GM19043 (cell line): ENCODE measurements around the gene DDX1.

Experiments
- ATAC-seq: cut with Tn5 transposase; IDR thresholded peaks from one replicate; pipeline ENCODE4 v1.9.1; 2021; ENCODE audit warnings: low read depth; ENCODE audit not compliant: unreplicated experiment

The DDX1 gene

DNA sequence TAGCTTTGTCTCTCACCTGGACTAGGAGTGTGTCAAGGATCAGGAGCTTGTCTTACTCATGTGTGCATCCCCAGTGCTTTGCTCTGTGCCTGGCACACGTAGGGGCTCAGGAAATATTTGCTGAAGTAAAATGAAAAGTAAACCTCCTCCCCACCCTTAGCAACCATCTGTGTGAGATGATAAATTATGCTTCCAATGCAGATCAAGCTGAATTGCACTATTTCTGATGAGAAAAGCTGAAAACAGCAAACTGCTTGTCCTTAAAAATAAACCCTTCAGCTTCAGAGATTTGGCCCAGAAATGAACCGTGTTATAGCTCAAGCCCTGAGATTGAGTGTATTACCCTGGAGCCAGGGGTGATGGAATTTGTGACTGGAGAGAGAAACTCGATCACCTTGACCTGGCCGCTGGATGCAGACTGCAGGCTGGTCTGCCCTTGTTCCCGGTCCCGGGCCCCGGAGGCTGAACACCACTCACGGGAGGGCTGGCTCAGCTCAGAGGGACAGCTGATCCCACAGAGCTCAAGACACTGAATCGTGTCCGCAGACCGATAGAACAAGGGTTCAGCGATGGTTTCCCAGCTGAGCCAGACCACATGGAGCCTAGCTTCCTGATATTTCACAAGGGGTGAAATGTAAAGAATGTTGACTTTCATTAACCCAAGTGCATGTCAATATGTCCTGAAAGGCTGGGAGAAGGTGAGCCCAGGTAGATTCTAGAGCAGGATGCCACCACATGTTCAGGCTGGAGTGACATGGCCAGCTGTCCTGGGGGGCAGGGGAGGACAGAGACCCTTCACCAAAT is 50.5 kb downstream of the DDX1 start:
- ATAC-seq: no peak

DNA sequence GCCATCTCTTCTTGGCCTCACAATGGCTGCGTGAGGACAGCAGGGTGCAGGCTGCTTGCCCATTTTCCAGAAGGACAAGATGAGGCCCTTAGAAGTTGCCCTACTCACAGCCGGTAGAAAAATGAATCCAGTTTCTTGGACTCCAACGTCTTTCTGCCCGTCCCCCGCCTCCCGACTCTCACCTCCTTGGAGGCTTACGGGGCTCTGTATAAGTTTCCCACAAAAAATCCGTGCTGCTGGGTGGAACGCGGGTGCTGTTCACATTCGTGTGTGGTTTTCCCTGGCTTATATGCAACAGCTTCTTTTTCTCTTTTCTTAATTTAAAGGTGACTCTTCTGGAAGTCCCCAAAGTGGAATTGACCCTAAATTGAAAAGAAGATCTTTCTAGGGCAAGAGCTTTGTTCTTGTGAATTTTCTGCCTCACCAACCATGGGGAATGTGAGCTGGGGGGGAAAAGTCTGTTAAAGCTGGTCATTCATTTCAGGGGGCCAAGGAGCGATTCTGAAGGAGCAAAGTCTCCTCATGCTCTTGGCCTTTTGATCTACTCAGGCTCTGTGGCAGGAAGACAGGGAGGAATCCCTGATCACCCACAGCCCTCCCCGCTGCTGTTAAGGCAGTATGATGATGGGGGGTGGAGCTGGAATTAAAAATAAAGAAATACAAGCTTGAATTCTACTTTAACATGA is 51.3 kb downstream of the DDX1 start:
- ATAC-seq: no peak

DNA sequence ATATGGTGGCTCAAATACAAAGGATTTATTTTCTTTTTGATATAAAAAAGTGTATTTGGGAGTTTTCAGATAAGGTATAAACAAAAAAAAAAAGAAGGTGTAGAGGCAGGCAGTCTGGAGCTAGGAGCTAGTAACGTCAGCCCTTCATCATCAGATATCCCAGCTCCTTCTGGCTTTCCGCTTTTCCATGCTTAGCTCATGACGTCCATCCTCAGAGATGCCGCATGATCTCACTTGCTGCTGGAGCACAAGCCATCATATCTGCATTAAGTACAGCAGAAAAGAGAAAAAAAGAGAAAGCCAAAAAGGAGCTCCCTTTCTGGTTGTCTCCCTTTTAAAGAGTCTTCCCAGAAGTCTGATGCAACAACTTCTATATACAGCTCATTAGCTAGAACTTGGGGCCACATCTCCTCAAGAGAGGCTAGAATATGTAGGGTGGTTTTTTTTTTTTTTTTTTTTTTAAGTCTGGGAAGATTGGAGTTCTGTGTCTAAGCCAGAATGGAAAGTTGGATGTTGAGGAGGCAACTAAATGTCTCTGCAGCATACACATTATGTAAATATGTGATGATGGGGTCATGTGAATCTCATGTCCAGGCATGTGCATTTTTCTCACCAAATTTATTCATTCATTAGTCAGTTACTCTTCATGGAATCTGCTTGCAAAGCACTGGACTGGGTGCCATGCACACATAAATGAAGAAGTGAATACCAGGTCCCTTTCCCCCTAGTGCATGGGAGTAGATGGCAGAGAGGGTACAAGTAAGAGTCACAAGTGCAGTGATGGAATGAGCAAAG is 52.3 kb downstream of the DDX1 start:
- no peak for ATAC-seq

DNA sequence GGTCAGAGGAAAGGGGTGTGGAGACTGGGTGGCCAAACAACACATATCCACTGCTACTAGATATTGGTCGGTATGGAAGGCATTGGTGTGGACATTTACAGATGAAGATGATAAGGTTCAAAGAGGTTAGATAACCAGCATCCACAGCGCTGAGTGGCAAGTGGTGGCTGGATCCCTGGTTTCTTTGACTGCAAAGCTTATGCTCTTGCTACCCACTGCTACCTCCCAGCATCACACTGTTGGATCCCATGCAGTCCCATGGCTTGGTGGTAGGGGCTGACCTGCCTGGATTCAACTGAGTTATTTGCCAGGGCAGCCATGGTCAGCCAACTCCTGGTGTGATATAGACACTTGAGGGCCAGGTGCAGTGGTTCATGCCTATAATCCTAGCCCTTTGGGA is 53.6 kb downstream of the DDX1 start:
- no peak for ATAC-seq

DNA sequence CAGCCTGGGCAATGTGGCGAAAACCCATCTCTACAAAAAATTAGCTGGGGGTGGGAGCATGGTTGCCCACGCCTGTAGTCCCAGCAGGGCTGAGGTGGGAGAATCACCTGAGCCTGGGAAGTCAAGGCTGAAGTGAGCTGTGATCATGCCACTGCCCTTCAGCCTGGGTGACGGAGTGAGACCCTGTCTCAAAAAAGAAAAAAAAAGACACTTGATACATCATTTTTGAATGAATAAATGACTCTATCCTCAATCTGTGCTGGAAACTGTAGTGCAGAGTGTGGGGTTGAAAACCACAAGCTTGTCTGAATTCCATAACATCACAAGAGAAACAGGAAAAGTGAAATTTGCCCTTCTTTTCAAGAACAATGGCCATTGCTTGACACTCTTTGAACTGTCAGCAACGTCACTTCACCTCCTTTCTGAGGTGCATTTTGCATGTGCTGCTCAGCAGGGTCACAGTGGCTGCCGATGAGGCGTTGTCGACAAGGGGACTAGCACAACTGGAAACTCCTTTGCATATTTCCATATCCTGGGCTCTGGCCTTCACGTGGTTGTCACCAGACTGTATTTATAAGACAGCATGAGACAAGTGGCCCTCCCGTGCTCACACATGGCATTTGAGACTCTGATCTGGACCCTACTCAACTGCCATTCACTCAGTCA is 54.2 kb downstream of the DDX1 start:
- ATAC-seq: no peak

DNA sequence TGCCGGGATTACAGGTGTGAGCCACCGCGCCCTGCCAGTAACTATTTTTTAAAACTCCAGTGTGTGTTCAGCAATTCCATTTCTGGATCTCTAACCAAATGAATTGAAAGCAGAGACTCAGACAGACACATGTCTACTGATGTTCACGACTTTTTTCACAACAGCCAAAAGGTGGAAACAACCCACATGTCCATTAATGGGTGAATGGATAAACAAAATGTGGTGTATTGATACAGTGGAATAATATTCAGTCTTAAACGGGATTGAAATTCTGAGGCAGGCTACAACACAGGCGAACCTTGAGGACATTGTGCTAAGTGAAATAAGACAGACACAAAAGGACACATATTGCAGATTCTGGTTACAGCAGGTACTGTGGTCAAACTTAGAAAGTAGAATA is 55.0 kb downstream of the DDX1 start:
- ATAC-seq: no peak

DNA sequence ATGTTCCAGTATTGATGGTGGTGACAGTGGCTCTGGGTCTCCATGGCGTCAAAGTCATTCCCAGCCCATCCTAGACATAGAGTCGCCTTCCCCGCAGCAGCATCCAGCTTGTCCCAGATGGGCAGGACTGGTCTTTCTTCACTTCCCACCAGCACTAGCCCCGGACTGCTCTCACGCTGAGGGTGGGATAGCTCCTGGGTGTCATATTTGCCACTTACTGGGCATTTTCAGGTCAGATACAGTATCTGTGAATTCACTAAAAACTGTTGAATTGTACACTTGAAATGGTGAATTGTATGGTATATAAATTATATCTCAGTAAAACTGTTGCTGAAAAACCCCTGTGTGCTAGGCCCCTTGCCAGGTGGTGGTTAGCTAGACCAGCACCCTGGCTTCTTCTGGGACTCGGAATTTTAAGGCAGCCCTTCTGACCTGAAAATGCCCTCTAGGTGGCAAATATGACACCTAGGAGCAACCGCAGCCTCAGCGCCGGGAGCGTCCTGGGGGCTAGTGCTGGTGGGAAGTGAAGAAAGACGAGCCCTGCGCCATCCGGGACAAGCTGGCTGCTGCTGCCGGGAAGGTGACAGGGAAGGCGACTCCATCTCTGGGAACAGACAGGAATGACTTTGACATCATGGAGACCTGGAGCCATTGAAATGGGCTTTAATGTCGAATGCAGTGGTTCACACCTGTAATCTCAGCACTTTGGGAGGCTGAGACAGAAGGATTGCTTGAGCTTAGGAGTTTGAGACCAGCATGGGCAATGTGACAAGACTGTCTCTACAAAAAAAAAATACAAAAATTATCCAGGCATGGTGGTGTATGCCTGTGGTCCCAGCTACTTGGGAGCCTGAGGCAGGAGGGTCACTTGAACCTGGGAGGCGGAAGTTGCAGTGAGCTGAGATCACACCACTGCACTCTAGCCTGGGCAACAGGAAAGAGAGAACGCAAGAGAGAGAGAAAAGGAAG is 56.2 kb downstream of the DDX1 start:
- ATAC-seq: no peak

DNA sequence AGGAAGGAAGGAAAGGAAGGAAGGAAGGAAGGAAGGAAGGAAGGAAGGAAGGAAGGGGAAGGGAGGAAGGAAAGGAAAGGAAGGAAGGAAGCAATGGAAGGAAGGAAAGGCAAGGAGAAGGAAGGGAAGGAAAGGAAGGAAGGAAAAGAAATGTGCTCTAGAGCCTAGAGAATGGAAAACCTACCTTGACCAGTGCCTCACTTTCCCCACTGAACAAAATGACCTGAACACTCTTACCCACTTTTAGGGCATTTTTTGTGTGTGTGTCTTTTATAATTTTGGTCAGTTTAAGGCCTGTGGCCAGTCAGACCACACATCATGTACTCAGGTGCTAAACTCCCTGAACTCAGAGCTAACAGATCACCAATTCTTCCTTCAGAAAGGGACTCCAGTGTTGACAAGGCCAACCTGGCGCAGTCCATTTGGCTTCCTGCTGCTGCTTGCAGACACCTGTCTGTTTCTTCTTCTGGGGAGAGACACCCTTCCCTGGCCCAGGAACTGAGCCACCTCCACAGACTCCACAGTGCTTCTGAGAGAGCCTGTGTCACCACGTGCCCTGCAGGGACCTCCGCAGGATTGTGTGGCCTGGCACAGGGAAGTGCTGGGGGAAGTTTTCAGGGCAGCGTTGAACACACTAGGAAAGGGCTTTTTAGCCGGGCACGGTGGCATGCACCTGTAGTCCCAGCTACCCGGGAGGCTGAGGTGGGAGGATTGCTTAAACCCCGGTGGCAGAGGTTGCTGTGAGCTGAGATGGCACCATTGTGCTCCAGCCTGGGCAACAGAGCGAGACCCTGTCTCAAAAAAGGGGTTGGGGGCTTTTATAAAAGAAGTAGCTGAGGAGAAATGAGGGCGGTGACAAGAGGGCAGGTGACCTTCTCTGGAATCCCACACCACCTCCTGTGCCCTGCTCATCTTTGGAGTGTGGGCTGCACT is 57.2 kb downstream of the DDX1 start:
- ATAC-seq: no peak

DNA sequence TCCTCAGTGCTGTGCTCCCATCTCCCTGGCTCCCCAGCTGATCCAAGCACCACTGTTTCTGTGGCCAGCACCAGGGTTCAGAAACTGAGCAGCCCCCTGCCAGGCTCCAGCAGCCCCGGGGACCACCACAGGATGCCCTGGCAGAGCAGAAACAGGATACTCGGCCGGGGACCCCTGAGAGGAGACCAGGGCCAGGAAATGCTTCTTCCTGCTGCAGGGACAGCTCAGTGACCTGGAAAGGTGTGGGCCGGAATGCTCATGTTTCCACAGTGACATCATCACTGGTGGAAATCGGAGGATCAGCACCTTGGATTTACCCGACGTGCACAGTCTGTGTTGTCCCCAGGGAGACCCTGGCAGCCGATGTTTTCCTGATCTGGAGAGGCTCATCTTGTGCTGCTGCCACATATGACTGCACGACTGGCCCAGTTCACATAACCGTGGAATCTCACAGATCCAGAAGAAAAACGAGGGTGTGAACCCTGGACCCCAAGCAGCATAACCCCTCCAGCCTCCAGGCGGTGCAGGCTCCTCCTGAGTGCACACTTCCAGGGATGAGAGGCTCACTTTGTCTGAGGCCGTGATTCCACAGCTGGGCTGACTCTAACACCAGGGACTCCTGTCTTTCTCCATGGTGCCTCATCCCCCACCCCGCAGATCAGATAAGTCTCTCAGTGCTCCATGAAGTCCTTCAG is 58.0 kb downstream of the DDX1 start:
- ATAC-seq: no peak

DNA sequence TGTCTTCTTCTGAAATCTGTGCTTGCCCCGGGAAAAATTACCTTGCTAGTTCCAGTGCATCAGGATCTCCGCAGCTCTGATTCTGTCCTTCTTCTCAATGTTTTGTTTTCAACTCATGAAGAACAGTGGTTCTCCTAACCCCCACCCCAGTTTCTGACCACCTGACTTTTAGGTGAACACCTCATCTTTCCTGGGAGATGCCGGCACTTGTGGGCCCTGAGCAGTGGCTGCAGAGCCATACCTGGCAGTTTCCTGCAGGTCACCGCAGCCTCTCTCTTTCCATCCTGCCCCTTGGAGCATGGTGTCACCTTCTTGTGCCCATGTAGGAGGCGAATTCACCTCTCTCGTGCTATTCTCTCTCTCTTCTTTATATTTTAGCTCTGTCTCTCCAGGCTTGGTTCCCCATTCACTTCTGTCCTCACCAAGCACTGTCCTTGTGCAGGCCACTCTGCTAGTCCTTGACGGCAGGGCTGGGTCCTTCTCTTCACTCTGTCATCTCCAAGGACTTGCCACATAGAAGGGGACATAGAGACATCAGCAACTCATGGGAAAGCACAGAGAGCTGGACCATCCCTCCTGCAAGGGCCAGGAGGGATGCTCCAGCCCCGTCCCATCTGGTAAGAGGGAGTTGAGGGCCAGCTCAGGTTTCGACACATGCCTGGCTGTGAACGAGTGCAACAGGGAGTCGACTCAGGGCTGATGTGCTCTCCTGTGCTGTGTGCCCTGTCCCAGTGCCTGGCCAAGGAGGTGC is 59.1 kb downstream of the DDX1 start:
- no peak for ATAC-seq

DNA sequence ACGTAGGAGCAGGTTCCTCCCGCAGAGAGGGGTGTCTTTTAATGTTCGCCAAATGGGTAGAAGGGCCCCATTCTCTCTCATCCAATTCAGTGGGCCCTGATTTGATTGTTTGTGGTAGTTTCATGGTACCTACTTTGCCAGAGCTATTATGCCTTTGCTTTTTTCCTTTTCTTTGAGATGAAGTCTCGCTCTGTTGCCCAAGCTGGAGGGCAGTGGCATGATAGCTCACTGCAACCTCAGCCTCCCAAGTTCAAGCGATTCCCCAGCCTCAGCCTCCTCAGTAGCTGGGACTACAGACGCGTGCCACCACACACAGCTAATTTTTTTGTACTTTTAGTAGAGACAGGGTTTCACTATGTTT is 59.7 kb downstream of the DDX1 start:
- ATAC-seq: no peak

DNA sequence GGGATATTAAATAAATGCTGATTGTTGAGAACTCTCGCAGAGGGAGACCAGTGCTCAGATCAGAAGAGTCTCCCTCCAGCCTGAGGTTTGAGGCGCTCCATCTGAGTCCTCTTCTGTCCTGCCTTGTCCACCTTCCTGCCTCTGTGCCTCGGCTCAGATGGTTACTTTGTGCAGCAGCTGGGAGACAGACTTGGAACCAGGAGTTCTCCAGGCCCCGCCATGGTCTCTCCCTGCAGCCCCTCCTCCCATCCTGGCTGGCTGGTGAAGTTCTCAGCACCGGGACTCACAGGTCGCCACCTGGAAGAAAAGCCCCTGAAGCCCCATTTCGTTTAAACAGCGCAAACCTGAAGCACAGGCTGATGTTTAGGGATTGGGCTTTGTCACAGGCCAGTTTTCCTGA is 60.6 kb downstream of the DDX1 start:
- ATAC-seq: no peak

DNA sequence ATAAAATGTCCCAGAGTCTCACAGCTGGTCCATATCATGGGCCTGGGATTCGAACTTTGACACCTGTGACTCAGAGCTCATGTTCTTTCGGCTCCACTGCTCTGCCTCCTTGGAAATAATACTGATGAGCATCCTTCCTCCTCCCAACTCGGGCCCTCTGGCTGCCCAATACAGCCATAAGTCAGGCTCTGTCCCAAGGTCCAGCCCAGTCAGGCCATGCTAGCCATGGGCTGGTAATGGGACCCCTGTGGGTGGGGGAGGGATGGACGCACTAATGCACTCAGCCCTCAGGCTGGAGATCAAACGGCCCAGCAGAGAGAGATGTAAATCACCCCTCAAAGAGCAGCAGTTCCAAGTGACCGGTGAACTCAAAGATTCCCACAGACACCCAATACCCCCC is 61.1 kb downstream of the DDX1 start:
- ATAC-seq: no peak

DNA sequence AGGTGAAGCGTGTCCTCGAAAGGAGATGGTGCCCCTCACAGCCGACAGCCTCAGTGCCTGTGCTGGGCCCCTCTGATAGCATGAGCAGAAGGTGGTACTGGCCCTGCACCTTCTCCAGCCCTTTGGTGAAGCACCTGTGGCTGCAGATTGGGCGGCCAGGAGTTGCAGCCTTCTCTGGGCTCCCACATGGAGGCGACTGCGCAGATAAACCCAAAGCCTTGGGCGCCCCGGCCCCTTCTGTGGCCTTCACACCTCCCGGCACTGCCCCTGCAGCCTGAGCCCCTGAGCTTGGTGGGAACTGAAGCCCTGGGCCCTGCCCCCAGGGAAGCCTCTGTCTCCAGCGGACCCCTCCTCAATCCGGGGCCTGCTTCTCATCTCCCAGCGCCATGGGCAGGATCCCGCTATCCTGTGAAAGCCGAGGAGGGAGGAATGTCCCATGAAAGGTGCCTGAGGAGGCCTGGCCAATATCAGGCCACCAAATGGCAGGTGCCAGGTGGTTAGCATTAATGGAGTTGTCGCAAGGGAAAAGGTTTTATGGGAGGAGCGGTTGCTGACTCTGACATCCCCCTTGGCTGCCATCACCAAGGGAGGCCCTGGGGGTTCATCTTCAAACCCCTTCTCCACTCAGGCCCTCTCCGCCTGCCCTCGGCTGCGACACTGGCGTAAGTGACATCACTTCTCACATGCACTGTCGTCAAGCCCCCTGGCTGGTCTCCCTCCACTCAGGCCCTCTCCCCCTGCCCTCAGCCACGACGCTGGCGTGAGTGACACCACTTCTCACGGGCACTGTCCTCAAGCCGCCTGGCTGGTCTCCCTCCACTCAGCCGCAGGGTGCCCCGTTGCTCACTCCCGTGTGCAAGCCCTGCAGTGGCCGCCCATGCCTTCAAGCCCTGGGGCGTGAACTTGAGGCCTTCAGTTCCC is 62.4 kb downstream of the DDX1 start:
- no peak for ATAC-seq

DNA sequence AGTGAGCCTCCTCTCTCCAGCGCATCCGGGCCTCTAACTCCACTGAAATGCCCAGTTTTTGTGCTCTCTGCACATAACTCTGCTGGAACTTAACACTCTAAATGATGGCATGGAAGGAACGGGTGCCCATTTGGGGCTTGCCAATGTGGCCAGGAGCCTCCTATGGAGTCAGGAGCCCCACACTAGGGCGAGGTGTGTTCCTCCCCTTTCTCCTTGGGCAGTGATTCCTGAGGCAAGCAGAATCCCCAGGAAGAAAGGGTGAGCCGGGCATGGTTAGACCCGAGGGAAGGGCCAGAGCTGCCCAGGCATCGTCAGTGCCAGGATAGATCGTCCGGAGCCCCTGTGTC is 63.0 kb downstream of the DDX1 start:
- no peak for ATAC-seq

DNA sequence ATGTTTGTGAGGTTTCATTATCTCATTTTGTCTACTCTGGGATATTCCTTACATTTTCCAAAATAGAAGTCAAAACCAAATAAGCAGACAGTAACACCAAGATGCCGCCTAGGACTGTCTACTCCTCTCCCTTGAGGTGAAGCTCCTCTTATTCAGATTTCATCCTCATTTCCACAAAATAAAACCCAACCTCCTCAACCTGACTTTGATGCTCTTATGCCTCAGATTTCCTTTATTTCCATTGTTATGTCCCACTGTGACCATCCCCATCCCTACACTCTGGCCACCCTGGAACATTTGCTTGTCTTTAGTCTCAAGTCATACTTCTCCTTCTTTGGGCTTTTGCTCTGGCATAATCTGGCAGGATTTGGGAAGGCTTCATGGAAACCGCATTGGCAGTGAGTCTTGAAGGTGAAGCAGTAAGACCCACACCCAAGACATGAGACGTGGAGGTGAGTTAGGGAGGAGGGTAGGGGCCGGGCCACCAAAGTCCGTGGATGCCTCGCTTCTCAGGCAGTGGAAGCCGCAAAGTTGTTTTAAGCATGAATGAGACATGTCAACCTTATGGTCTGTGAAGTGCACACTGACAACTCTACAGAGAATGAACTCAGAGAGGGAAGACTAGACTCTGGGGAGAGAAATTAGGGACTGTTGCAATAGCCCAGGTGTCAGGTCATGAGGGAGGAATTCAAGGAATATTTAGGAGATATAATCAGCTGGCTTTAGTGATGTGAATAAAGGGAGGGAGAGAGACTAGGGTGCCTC is 63.6 kb downstream of the DDX1 start:
- ATAC-seq: no peak
